Mesodermal cell (in vitro differentiated cells): Measurements from ENCODE around the gene CDC42EP4.

Experiments
- H3K27ac ChIP-seq: 2 replicates; pipeline ENCODE4 v1.7.0; 2013; ENCODE audit warnings: mild to moderate bottlenecking, low read depth, low read length, moderate library complexity; ENCODE audit not compliant: severe bottlenecking
- H3K36me3 ChIP-seq: 2 replicates; pipeline ENCODE4 v1.7.1; 2013; ENCODE audit warnings: mild to moderate bottlenecking, low read length, moderate library complexity; ENCODE audit not compliant: control insufficient read depth, insufficient read depth
- H3K4me1 ChIP-seq: one replicate; pipeline ENCODE4 v1.7.1; 2013; ENCODE audit warnings: mild to moderate bottlenecking, low read length; ENCODE audit not compliant: insufficient read depth, control insufficient read depth, poor library complexity, severe bottlenecking
- H3K4me3 ChIP-seq: 2 replicates; pipeline ENCODE4 v1.7.0; 2013; ENCODE audit warnings: low read length, control low read depth, mild to moderate bottlenecking; ENCODE audit not compliant: insufficient read depth, poor library complexity, severe bottlenecking; ENCODE audit errors: extremely low read depth
- H3K9me3 ChIP-seq: 2 replicates; pipeline ENCODE4 v1.7.1; 2013; ENCODE audit warnings: mild to moderate bottlenecking, low read length, moderate library complexity; ENCODE audit not compliant: control insufficient read depth
- WGBS, 2 experiments: methylation state at CpG; one replicate each; pipeline ENCODE4 v1.1.5; 2013; ENCODE audit warnings: missing lambda C conversion rate in 2 of 2; ENCODE audit not compliant: insufficient coverage in 2 of 2; 5-methylcytosine and 5-hydroxymethylcytosine counted together

CDC42EP4 gene

DNA sequence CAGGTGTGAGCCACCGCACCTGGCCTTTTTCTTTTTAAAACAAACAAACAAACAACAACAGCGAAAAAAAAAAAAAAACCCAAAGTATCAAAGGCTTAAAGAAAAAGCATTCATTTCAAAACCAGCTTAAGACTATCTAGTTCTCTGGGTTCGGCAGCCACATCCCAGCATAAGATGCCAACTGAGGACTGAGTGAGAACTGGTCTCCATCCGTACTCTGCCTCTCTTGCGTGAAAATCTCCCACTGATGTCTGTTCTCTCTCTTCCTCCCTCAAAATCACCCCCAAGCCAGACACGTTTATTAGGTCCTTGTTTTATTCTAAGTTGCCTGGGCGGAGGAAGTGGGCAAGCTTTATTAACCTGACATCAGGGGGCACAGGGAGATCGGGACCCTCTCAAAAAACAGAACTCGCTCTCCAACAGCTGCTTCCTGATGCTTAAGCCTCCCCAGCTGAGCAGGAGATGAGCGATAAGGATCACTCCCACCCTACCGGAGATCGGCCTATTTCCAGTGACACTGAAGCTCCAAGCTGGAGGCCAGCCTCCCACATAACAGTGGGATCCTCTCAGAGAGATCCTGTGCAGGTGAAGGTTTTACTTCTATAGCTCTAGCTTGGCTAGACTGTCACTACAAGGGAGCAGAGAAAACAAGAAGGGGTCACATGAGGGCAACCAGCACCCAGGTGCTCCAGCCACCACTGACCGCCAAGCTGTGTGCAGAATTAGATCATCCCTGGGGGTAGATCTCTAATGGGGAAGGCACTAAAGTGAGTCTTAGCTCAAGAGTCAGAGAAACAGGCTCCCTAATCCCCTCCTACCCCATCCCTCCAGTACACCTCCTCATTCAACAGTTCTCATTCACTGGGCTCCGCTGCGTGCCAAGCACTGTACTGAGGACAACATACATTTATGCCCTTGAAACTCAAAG, 13.6 kb downstream of the CDC42EP4 start:
- WGBS, 2 experiments, result 83 to 85% methylated on average over 12 to 13 of the region's 15 CpGs
- Histone ChIP-seq H3K36me3 (peaks cover 34% of the 10 kb centered on the region), H3K4me1 (peaks cover 21% of the 10 kb centered on the region), H3K9me3 (no peaks in the 10 kb centered on the region), H3K4me3 (no peak overlapping the region), H3K27ac (no peak overlapping the region)

DNA sequence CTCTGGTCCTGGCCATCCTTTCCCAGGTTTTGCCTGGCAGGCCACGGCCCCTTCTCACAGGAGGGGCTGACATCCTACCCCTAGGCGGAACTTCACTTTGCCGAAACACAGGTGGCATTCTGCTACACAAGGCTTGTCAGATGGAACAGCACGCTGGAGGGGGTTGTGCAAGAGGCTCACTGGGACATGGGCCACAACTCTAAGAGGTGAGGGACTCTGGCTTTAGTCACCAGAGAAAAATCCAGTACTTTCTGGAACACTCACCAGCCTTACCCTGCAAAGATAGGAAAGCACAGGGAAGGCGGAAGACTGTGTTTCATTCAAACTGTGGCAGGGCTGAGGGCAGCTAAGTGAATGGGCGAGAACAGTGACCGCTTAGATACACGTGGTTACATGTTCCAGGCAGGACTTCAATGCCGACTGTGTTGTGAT, 18.3 kb downstream of the CDC42EP4 start:
- 84 to 92% methylated on average over 8 to 9 of the region's 9 CpGs for WGBS, 2 experiments
- peaks cover 9% of the 10 kb centered on the region for H3K36me3 ChIP-seq
- H3K9me3 ChIP-seq, result no peaks in the 10 kb centered on the region
- H3K4me3 ChIP-seq, result no peak overlapping the region
- peaks cover 50% of the 10 kb centered on the region for H3K4me1 ChIP-seq
- H3K27ac ChIP-seq, result peak overlapping the region; percentile 87

DNA sequence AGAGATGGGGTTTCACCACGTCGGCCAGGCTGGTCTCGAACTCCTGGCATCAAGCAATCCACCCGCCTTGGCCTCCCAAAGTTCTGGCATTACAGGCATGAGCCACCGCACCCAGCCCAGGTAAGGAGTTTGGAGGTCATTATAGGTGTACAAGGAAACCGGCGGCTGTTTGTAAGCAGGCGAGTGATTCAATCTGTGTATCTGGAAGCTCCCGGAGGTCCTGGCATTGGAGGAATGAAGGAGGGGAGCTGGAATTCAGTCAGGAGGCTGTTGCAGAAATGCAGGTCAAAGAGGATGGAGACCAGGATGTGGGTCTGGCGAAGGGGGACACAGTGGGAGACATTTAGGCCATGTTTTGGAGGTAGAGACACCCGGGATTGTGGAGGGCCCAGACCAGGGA, 18.8 kb downstream of the CDC42EP4 start:
- 94% methylated on average over 11 of the region's 11 CpGs for WGBS, 2 experiments
- Histone ChIP-seq H3K27ac (peak overlapping the region; percentile 87), H3K4me1 (peaks cover 50% of the 10 kb centered on the region), H3K4me3 (no peak overlapping the region), H3K36me3 (peaks cover 9% of the 10 kb centered on the region), H3K9me3 (no peaks in the 10 kb centered on the region)

DNA sequence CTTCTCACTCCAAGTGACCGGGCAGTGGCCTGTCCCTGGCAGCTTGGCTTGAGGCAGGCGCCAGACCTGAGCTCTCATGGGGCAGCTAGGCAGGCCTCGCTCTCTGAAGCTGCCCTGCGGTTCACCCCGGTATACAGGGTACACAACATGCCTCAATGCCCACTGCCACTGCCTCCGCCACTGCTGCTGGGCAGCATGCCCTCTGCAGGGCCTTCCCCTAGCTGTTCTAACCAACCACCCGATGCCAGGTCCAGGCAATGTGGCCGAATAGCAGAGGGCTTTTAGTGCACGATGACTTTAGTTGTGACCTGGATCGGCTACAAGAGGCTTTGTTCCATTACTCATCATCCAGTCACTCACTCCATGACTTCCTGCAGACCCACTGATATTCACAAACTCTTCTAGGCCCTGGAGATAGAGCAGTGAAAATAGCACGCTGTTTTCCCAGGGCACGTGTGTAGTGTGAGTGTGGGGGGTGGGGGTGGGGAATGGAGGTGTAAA, 19.7 kb downstream of the CDC42EP4 start:
- Histone ChIP-seq H3K4me3 (no peak overlapping the region), H3K36me3 (peaks cover 9% of the 10 kb centered on the region), H3K27ac (peak overlapping the region; percentile 87), H3K9me3 (no peaks in the 10 kb centered on the region), H3K4me1 (peaks cover 53% of the 10 kb centered on the region)
- WGBS, 2 experiments, result 89 to 92% methylated on average over 9 to 10 of the region's 12 CpGs

DNA sequence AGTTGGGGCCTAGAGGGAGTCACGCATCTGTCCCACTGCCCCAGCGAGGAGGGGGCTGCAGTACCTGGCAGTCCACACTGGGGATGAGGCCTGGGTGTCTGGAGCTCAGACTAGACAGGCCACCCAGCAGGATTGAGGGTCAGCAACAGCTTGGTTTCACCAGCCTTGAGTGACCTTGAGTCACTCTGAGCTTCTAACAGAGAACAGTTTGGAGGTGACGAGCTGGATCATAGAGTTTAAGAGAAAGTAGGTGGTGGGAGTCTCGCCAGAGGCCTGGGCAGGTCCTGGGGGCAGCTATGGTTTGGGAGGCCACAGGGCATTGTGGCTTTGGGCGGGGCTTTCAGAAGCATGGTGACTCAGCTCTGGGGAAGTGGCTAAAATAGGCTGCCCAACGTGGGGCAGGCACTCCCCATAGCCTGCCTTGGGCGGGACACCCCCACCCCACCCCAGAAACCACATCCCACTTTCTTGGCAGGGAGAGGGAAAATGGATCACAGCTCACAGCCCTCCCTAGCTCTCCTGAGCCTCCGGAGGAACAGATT, 20.5 kb downstream of the CDC42EP4 start:
- Histone ChIP-seq H3K27ac (peak overlapping the region; percentile 87), H3K4me3 (no peak overlapping the region), H3K4me1 (peaks cover 60% of the 10 kb centered on the region), H3K36me3 (peaks cover 16% of the 10 kb centered on the region), H3K9me3 (no peaks in the 10 kb centered on the region)
- 78 to 89% methylated on average over 4 to 6 of the region's 8 CpGs for WGBS, 2 experiments

DNA sequence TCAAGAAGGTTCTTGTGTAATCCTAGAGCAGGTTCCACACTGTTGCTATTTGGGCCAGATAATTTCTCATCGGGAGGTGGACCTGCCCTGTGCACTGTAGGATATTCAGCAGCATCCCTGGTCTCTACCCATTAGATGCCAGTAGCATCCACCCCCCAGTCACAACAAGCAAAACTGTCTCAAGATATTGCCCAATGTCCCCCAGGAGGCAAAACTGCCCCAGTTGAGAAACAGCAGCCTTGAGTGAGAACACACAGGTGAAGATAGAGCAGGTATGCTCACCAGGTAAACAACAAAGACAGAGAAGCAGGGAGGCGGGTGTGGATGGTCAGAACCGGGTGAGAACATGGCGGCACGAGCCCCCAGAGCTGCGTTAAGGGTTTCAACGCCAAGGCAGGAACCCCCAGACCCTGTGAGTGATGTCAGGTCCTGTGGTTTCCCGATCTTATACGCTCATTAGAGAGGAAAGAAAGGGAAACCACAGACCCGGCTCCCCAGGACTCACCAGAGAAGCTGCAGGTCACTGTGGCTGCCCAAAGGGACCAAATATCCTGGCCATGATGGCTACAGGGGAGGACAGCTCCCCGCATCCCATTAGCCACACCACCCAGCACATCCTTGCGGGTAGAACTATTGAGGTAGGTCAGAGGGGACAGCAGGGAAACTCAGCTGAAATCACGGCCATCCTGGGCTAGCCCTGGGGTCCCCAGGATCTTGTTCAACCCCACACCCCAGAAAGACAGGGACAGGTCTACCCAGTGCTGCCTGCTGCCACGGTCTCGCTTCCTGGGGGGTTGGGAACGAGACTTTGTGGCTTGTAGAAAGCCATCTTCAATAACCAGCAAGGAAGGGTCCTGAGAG, 21.2 kb downstream of the CDC42EP4 start:
- Histone ChIP-seq H3K4me3 (no peak overlapping the region), H3K4me1 (peaks cover 63% of the 10 kb centered on the region)
- WGBS, 2 experiments, result 94 to 100% methylated on average over 11 to 13 of the region's 16 CpGs

DNA sequence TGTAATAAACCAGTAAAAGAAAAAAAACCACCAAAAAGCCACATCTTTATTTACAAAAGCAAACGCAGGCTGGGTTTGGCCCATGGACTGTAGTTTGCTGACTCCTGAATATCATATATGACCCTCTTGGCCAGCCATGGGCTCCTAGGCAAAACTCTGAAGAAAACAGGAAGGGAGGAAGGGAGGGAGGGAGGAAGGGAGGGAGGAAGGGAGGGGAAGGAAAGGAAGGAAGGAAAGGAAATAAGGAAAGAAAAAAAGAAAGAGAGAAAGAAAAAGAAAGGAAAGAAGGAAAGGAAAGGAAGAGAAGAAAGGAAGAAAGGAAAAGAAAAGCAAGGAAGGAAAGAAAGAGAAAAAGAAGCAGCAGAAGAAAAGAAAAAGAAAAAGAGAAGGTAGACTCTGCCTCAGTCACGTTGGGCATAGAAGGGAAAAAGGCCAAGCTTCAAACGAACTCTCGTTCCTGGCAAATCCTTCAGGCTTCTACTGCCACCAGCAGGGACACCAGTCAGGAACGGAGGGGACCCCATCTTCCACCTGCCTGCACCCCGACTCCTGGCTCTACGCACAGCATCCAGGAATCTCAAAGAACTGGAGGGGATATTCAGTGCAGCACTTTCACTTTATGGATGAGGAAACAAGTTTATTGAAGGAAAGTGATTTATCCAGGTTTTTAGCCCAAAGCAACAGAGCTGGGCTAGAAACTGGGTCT, 22.1 kb downstream of the CDC42EP4 start:
- Histone ChIP-seq H3K4me3 (no peak overlapping the region), H3K27ac (no peak overlapping the region), H3K36me3 (peaks cover 26% of the 10 kb centered on the region), H3K4me1 (peaks cover 70% of the 10 kb centered on the region), H3K9me3 (no peaks in the 10 kb centered on the region)
- 83 to 90% methylated on average over 6 of the region's 7 CpGs for WGBS, 2 experiments

More for the DNA sequence above, 21.2 kb downstream of the CDC42EP4 start:
- H3K27ac ChIP-seq, result peak overlapping the region; percentile 87
- H3K36me3 ChIP-seq, result peaks cover 23% of the 10 kb centered on the region
- H3K9me3 ChIP-seq, result no peaks in the 10 kb centered on the region

DNA sequence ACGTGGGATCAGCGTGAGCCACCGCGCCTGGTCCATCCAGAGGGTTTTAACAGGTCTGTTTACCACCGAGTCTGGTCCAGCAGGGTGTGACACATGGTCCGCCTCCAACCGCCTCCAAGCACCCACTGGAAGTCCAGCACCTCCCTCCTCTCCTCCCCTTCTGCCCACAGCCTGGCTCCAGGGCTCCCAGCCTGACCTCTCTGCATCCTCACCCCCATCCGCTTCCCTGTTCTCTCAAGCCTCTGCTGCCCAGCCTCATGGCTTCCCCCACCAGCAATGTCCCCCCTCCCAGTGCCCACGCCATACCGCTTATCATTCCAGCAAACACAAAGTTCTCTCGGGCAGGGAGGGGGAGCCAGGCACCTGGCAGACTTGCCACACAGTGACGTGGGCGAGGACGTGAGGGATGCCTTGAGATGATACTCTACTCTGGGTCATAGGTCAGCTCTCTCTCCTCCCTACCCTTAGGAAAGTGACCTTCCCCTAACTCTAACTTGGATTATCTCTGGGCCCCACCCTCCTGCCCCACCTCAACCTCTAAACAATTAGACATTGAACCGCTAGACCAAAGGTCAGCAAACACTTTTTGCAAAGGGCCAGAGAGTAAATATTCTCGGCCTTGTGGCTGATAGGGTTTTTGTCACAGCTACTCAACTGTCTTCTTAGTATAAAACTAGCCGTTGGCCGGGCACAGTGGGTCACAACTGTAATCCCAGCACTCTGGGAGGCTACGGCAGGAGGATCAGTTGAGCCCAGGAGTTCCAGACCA, 23.1 kb downstream of the CDC42EP4 start:
- H3K36me3 ChIP-seq, result peaks cover 24% of the 10 kb centered on the region
- 86 to 90% methylated on average over 17 to 18 of the region's 19 CpGs for WGBS, 2 experiments
- no peak overlapping the region for H3K4me3 ChIP-seq
- peaks cover 71% of the 10 kb centered on the region for H3K4me1 ChIP-seq
- no peaks in the 10 kb centered on the region for H3K9me3 ChIP-seq
- H3K27ac ChIP-seq, result no peak overlapping the region

DNA sequence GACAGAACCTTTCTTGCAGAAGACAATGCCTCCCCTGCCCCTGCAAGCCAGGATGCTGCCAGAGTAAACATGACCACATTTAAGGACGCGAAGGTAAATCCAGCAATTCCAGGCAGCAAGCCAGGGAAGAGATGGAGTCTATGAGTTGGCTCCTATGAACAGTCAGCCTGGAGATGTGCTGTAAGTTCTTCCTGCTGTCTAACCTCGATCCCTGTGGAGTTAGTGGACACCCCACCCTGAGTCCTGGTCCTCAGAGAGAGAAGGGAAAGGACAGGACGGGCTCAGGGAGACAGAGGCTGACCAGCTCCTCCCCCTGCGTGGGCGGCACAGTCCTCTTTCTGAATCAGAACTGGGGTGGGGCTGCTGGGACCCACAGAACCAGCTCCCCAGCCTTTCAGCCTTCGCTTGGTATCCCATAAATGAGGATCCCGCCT, 24.9 kb downstream of the CDC42EP4 start:
- 88 to 89% methylated on average over 7 of the region's 8 CpGs for WGBS, 2 experiments
- Histone ChIP-seq H3K4me1 (peaks cover 60% of the 10 kb centered on the region), H3K4me3 (no peak overlapping the region), H3K27ac (no peak overlapping the region), H3K36me3 (peaks cover 32% of the 10 kb centered on the region), H3K9me3 (no peaks in the 10 kb centered on the region)
